Skeletal muscle cell (primary cell): ENCODE data around the gene PLGRKT.
"Not testable (repeated sequence)": the region's sequence is repeated elsewhere in the genome, so short reads cannot be mapped to it uniquely, and the experiment has no call there.

Experiments
- DNase-seq: peaks from one replicate; pipeline ENCODE4 v3.0.0-alpha.2; 2010; ENCODE audit warnings: low read depth
- H3K4me3 ChIP-seq: 2 replicates; pipeline ENCODE4 v1.5.1; 2011; ENCODE audit warnings: low read depth, mild to moderate bottlenecking, control low read depth, low read length, moderate library complexity

The PLGRKT gene

GRCh38 chr9:5331276-5331675, 106.4 kb downstream of the PLGRKT start:
- not testable (repeated sequence) for DNase-seq, H3K4me3 ChIP-seq

DNA sequence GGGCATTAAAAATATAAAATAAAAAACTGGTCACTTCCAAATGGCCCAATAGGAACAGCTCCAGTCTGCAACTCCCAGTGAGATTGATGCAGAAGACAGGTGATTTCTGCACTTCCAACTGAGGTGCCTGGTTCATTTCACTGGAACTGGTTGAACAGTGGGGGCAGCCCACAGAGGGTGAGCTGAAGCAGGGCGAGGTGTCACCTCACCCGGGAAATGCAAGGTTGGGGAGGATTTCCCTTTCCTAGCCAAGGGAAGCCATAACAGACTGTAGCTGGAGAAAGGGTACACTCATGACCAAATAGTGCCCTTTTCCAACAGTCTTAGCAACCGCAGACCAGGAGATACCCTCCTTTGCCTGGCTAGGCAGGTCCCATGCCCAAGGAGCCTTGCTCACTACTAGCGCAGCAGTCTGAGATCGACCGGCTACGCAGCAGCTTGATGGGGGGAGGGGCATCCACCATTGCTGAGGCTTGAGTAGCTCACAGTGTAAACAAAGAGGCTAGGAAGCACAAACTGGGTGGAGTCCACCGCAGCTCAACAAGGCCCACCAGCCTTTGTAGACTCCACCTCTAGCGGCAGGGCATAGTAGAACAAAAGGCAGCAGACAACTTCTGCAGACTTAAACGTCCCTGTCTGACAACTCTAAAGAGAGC, 110.7 kb downstream of the PLGRKT start:
- no peak overlapping the region for H3K4me3 ChIP-seq
- no peak for DNase-seq

GRCh38 chr9:5326187-5326586, 111.5 kb downstream of the PLGRKT start:
- H3K4me3 ChIP-seq = no peak overlapping the region

GRCh38 chr9:5321601-5322000, 116.1 kb downstream of the PLGRKT start:
- not testable (repeated sequence) for H3K4me3 ChIP-seq, DNase-seq

More at GRCh38 chr9:5326187-5326586, 111.5 kb downstream of the PLGRKT start:
- no peak for DNase-seq

GRCh38 chr9:5321058-5321457, 116.7 kb downstream of the PLGRKT start:
- DNase-seq = no peak
- no peak overlapping the region for H3K4me3 ChIP-seq

DNA sequence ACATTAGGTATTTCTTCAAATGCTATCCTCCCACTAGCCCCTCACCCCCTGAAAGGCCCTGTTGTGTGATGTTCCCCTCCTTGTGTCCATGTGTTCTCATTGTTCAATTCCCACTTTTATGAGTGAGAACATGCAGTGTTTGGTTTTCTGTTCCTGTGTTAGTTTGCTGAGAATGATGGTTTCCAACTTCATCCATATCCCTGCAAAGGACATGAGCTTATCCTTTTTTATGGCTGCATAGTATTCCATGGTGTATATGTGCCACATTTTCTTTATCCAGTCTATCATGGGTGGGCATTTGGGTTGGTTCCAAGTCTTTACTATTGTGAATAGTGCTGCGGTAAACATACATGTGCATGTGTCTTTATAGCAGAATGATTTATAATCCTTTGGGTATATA, 121.3 kb downstream of the PLGRKT start:
- not testable (repeated sequence) for DNase-seq, H3K4me3 ChIP-seq

DNA sequence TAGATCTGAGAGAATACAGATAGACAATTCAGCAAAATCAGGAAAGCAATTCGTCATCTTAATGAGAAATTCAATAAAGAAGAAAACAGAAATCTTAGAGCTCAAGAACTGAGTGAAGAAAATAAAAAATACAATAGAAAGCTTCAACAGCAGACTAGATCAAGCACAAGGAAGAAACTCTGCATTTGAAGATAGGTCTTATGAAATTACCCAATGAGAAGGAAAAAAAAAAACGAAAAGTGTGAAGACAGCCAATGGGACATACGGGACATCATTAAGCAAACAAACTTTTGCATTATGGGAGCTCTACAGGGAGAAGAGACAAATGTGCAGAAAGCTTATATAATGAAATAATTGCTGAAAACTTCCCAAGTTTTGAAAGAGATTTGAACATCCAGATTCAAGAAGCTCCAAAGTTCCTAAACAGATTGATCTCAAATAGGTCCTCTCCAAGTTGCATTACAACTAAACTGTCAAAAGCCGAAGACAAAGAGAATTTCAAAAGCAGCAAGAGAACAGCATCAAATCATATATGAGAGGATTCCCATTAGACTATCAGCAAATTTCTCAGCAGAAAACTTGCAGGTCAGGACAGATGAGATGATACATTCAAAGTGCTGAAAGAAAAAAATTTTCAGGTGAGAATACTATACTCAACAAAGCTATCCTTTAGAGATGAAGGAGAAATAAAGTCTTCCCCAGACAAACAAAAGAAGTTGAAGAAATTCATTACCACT, 122.4 kb downstream of the PLGRKT start:
- no peak for DNase-seq
- no peak overlapping the region for H3K4me3 ChIP-seq

DNA sequence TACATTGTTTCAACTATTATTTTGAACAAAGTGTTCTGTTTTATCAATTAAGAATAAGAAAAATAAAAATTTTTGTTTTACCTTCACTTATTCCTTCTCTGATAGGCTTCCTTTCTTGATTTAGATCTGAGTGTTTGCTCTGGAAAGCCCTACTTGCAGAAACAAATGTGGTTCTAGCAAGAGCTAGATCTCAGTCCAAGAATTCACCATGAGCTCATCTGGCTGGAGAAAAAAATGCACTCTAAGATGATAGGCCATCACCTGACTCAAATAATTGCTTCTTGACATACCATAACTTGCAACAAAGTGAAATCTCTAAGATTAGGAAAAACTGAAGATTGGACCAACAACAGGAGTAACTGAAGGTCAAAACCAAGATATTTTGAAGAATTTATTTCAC, 126.9 kb downstream of the PLGRKT start:
- no peak for DNase-seq
- H3K4me3 ChIP-seq = no peak overlapping the region
